Measurements from ENCODE around the gene CCDC200. TPM values are rescaled to one million over a fixed set of nuclear protein-coding genes. Genes with fewer than 3 reads are reported as not detected.

The CCDC200 gene
- total RNA-seq, 2 donors from 2014 or later, result not detected

- H3K36me3 ChIP-seq, result peaks cover 25% of the 10 kb centered on the region
- ATAC-seq (ENCODE audit: insufficient number of reproducible peaks, low FRiP score, low read depth) (no peak), DNase-seq (ENCODE audit: low spot score) (no peak)
- no peak for TF ChIP-seq CTCF (IDR thresholded peaks at IDR 0.05)
- H3K27me3 ChIP-seq (replicated peaks; ENCODE audit: insufficient read depth), result no peaks in the 10 kb centered on the region
- H3K9me3 ChIP-seq, result no peaks in the 10 kb centered on the region
- H3K4me1 ChIP-seq (ENCODE audit: control insufficient read depth in 1 of 2, low read depth in 2 of 2), result peaks cover 0 to 6% of the 10 kb centered on the region in 2 donors
- H3K4me3 ChIP-seq, result no peak overlapping the region
- H3K27ac ChIP-seq, result no peak overlapping the region
Measured at GRCh38 chr17:43217614-43218087, 10.8 kb downstream of the CCDC200 start.

- no peak for TF ChIP-seq CTCF (IDR thresholded peaks at IDR 0.05)
- no peak for ATAC-seq (ENCODE audit: insufficient number of reproducible peaks, low FRiP score, low read depth)
- Histone ChIP-seq H3K9me3 (no peaks in the 10 kb centered on the region), H3K27me3 (replicated peaks; ENCODE audit: insufficient read depth) (no peaks in the 10 kb centered on the region), H3K4me1 (ENCODE audit: control insufficient read depth in 1 of 2, low read depth in 2 of 2) (peaks cover 0 to 13% of the 10 kb centered on the region in 2 donors), H3K4me3 (no peak overlapping the region), H3K27ac (no peak overlapping the region), H3K36me3 (peaks cover 25% of the 10 kb centered on the region)
- DNase-seq (ENCODE audit: low spot score), result no peak
Measured at GRCh38 chr17:43216762-43217613, 11.4 kb downstream of the CCDC200 start.

GRCh38 chr17:43216369-43216761 lies 12.1 kb downstream of the CCDC200 start:
- DNase-seq (ENCODE audit: low spot score) (no peak), ATAC-seq (ENCODE audit: insufficient number of reproducible peaks, low FRiP score, low read depth) (no peak)
- Histone ChIP-seq H3K36me3 (peaks cover 25% of the 10 kb centered on the region), H3K4me1 (ENCODE audit: control insufficient read depth in 1 of 2, low read depth in 2 of 2) (peaks cover 0 to 14% of the 10 kb centered on the region in 2 donors), H3K27me3 (replicated peaks; ENCODE audit: insufficient read depth) (no peaks in the 10 kb centered on the region), H3K9me3 (no peaks in the 10 kb centered on the region), H3K27ac (no peak overlapping the region), H3K4me3 (no peak overlapping the region)
- no peak for TF ChIP-seq CTCF (IDR thresholded peaks at IDR 0.05)

- DNase-seq (ENCODE audit: low spot score) (no peak), ATAC-seq (ENCODE audit: insufficient number of reproducible peaks, low FRiP score, low read depth) (no peak)
- no peaks in the 10 kb centered on the region for H3K27me3 ChIP-seq (replicated peaks; ENCODE audit: insufficient read depth)
- H3K9me3 ChIP-seq, result no peaks in the 10 kb centered on the region
- no peak for TF ChIP-seq CTCF (IDR thresholded peaks at IDR 0.05)
- no peak overlapping the region for H3K4me3 ChIP-seq
- peaks cover 25% of the 10 kb centered on the region for H3K36me3 ChIP-seq
- peaks cover 0 to 21% of the 10 kb centered on the region in 2 donors for H3K4me1 ChIP-seq (ENCODE audit: control insufficient read depth in 1 of 2, low read depth in 2 of 2)
- no peak overlapping the region for H3K27ac ChIP-seq
Measured at GRCh38 chr17:43215341-43215740, 13.1 kb downstream of the CCDC200 start.

GRCh38 chr17:43213545-43213944 lies 14.9 kb downstream of the CCDC200 start:
- Histone ChIP-seq H3K36me3 (peaks cover 33% of the 10 kb centered on the region), H3K9me3 (no peaks in the 10 kb centered on the region), H3K27me3 (replicated peaks; ENCODE audit: insufficient read depth) (no peaks in the 10 kb centered on the region), H3K27ac (no peak overlapping the region), H3K4me1 (ENCODE audit: control insufficient read depth in 1 of 2, low read depth in 2 of 2) (peaks cover 0 to 21% of the 10 kb centered on the region in 2 donors), H3K4me3 (no peak overlapping the region)
- no peak for ATAC-seq (ENCODE audit: insufficient number of reproducible peaks, low FRiP score, low read depth)
- no peak for TF ChIP-seq CTCF (IDR thresholded peaks at IDR 0.05)
- DNase-seq (ENCODE audit: low spot score), result no peak

All from thoracic aorta (tissue), 2 donors.